Adrenal gland (tissue), 5 donors: ENCODE measurements around the gene PDE2A.

Source experiments
- CTCF ChIP-seq, 6 experiments: fragments of 450-650 bp in 4 of 6; fragments of 200-600 bp in 2 of 6; sonication (generic) in 1 of 6; IDR thresholded peaks; 1 replicate in 5 of 6; 2 replicates in 1 of 6; pipeline versions ENCODE4 v1.5.1 to v1.8.0; 2016 to 2021; ENCODE audit warnings: antibody characterized with exemption in 6 of 6, mild to moderate bottlenecking in 2 of 6, moderate library complexity in 1 of 6
- POLR2A ChIP-seq, 2 donors: fragments of 450-650 bp; IDR thresholded peaks; one replicate each; pipeline ENCODE4 v1.6.1; 2017; ENCODE audit warnings: antibody characterized with exemption in 2 of 2, mild to moderate bottlenecking in 2 of 2, moderate library complexity in 1 of 2
- donor health status: DM: no; HTN: no; CAD: no.

DNA sequence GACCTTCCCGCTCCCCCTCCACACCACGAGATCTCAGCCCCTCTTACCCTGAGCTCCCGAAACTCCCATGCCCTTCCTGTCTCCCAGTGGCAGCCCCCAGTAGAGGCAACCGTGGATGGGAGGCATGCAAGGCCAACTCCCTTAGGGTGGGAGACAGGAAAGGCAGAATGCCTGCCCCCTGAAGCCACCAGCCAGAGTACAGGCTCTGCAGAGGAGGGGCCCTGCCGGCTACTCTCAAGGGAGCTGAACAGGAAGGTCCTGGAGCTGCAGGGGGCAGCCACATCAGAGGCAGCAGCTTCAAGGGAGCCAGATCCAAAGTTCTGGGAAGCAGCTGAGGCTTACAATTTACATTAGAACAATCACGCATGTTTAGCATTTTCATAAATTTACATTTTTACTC lies 38.3 kb downstream of the PDE2A start:
- TF ChIP-seq CTCF (IDR thresholded peaks at IDR 0.05) (no peak), POLR2A (IDR thresholded peaks at IDR 0.05) (no peak)
